Inferior parietal cortex (tissue), 1 donor: Measurements from ENCODE around the gene IP6K2.
A peak's percentile ranks its signal among the peaks of the same experiment; 100 is the strongest.

Source experiments
- DNase-seq: peaks from one replicate; pipeline ENCODE4 v3.0.0-alpha.2; 2016; ENCODE audit errors: extremely low spot score

Gene IP6K2

DNA sequence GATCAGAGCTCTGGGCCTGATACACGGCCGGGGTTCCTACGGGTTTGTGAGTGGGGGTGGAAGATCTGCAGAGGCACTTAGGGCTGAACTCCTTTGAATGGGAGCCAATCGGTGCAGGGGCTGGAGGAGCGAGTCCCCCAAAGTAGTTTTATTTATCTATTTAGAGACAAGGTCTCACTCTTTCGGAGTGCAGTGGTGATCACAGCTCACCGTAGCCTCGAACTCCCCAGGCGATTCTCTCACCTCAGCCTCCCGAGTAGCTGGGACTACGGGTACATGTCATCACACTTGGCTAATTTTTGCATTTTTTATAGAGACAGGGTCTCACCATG lies 52.7 kb downstream of the IP6K2 start:
- DNase-seq: no peak

DNA sequence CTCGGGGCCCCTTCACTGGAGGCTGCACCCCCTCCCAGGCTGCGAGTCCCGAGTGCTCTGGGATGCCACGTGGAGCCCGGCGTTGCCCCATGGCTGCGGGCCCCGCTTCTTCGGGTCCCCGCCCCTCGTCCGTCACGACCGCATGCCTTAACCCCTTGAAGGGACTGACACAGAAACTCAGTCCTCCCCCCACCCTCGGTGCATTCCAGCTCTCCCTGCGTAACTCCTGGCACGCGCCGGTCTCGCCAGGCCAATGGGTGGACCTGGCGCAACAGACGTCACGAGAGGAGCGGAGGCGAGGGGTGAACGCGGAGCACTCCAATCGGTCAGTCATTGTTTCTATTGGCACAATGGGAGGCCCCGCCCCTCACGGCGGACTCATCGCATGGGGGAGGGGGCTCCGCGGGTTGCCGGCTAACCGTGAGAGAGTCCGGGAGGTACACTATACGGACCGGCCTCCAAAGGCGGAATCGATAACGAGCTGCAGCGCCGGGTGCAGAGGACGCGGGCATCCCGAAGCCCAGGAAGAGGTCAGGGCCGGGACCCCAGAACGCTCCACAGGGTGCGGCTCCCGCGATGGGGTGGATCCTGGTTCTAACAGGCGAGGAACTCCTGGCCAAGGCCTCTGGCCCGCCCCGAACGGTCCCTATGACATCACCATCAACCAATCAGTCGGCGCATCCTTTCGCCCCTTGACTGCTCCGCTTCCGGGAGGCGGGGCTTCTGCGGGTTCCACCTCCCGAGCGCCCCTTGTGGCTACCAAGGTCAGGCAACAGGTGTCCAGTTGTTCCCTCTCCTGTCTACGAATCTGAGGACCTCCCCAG lies 53.3 kb downstream of the IP6K2 start:
- peak; percentile 96 for DNase-seq

- peak; percentile 88 for DNase-seq
Observed at GRCh38 chr3:48662753-48663488, 54.1 kb downstream of the IP6K2 start, which contains the start of gene CELSR3. Gene CELSR3 (minus strand): TSS chr3:48662886. CDS start chr3:48662634, 252 bp downstream.

- no peak for DNase-seq
Observed at GRCh38 chr3:48662145-48662752, 54.8 kb downstream of the IP6K2 start.

GRCh38 chr3:48661501-48662144 lies 55.4 kb downstream of the IP6K2 start:
- peak; percentile 47 for DNase-seq

GRCh38 chr3:48660800-48661400 lies 56.1 kb downstream of the IP6K2 start:
- no peak for DNase-seq

DNA sequence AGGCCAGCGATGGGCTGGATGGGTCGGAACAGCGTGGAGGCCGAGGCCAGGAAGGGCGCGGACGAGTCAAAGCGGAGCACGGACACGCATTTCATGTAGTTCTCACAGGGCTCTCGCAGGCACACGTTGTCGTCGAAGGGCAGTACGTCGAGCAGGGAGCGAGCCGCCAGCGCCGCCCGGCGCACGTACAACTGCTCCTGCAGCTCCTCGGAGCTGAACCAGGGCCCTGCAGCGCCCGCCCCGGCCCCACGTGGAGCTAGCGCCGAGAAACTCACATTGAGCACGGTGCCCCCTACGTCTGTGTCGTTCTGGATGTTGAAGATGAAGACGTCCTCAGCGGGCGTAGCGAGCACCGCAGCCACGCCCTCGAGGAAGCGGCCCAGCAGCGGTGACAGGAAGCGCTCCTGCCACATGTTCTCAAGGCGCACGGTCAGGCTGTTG lies 60.2 kb downstream of the IP6K2 start:
- DNase-seq: no peak

DNA sequence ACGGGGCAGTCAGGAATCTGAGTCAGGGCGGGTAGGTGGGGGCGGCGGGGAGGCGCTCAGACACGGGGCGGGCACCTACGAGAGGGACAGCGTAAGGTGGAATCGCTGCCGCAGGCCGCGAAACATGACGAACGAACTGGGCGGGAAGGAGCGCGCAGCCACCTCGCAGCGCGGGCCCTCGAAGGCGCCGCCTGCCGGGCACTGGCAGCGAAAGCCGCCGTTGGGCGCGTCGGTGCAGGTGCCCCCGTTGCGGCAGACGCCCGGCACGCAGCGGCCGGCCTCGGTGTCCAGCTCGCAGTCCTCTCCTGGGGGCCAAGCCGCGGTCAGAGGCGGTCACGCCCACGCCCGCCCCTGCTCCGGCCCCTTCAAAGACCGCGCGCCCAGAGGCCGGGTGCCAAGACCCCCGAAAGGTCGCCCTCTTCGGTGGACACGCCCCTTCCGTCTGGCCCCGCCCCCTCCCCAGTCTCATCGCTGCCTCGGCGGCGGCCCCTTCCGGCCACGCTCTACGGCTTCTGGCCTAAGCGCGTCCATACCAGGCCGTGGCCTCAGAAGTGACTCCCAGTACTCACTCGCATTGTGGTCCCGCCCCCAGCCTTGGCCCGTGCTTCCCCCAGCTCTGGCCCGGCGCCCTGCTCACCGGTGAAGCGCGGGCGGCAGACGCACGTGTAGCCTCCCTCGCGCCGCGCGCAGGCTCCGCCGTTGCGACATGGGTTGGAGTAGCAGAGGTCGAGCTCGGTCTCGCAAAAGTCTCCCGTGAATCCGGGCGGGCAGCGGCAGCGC lies 60.8 kb downstream of the IP6K2 start:
- no peak for DNase-seq

GRCh38 chr3:48655606-48656005 lies 61.4 kb downstream of the IP6K2 start:
- no peak for DNase-seq

DNA sequence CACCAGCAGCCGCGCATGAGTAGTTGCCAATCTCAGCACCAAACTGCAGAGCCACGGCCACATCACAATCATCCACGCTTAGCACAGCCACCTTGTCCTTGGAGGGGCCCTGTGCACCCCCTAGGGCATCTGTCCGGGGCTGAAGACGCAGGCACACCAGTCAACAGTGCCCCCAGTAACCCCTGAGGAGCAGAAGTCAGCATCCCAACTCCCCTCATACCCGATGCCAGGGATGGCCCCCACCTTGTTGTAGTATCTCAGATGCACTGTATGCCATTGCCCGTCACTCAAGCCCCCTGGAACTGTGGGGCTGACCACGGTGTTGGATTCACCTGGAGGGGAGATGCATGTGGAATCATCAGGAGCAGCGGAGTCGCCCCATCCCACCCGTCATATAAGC lies 62.0 kb downstream of the IP6K2 start:
- no peak for DNase-seq

GRCh38 chr3:48652923-48653715 lies 63.9 kb downstream of the IP6K2 start:
- no peak for DNase-seq

DNA sequence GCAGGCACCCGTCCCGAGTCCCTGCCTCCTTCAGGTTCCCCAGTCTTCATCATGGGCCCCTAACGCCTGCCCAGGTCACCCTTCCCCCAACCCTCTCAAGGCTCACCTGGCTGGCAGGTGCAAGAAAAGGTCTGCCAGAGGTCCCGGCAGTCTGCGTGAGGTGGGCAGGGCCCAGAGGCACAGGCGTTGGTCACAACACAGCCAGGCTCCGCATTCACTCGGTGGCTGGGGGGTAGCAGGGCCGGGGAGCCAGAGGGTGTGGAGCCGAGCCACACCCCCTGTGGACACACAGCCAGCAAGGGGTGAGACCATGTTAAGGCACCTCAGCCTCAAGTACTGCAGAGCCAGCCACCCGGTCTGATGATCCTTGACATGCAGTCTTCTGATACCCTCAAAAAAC lies 65.2 kb downstream of the IP6K2 start:
- DNase-seq: no peak

DNA sequence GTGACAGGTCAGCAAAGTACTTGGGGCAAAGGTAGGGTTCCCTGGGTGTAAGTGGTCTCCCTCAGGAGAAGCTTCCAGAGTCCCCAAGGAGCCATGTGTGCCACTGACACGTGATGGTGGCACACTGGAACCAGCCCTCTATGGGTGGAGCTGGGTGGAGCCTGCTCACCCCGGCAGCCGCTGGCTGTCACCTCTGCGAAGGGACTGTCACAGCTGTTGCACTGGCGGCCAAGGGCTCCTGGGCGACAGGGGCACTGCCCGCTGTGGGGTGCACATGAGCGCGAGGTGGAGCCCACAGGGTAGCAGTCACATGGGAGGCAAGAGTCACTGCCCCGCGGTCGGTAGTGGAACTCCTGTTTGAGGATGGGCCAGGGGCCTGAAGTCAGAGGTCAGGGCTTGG lies 66.3 kb downstream of the IP6K2 start:
- DNase-seq: no peak

GRCh38 chr3:48648188-48648850 lies 68.7 kb downstream of the IP6K2 start:
- DNase-seq: no peak

GRCh38 chr3:48647714-48648113 lies 69.3 kb downstream of the IP6K2 start:
- DNase-seq: no peak

GRCh38 chr3:48644898-48645760 lies 71.9 kb downstream of the IP6K2 start:
- no peak for DNase-seq

DNA sequence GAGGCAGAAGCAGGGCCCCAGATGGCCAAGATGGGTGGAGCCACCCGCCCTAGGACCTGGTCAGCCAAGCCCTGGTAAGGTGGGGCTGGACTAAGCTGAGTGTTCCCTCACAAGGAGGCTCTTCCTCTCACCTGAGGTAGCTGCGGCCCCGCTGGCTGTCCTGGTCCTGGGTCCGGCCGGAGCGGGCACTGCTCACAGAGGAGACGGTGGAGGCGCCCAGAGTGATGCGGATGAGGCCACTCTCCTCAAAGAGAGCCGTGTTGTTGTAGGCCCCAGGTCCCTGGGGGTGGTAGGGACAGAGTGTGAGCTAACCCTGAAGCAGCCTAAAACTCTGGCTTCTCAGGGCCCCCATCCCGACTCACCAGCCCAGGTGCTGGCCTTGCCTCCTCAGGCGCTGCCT lies 74.4 kb downstream of the IP6K2 start:
- no peak for DNase-seq

DNA sequence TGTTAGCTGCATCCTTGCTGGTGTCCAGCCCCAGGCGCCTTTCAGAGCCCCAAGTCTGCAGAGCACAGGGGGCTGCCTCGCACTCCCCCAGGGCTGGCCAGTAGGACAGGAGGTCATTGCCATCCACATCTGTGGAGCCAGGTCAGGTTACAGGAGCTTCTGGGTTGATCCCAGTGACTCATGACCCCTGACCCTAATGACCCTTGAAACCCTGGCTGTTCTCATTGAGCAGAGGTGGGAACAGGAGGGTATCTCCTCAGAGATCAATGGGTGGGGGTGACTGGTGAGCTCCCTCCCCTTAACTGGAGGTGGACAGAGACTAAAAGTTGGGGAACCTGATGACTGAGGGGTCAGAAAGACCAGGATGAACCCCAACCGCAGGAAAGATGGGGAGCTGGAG lies 75.6 kb downstream of the IP6K2 start:
- DNase-seq: no peak
